GM23338 (cell line): ENCODE data around the gene RNF220.

ENCODE experiments used
- CREB1 ChIP-seq: fragments of 250-450 bp; sonication (Bioruptor Pico); IDR thresholded peaks from 2 replicates; pipeline ENCODE4 v1.5.0; 2020; ENCODE audit warnings: low read depth, mild to moderate bottlenecking, moderate library complexity
- CTCF ChIP-seq, 2 experiments: fragments of 200-600 bp in 1 of 2; sonication (generic) in 1 of 2; conservative IDR thresholded peaks; 2 replicates each; pipeline versions ENCODE4 v1.5.1 to v1.6.1; 2016 to 2017; ENCODE audit warnings: antibody characterized with exemption in 2 of 2, low read depth in 2 of 2, mild to moderate bottlenecking in 2 of 2, moderate library complexity in 1 of 2
- EZH2 ChIP-seq: fragments of 200-600 bp; sonication (generic); IDR thresholded peaks from one replicate; pipeline ENCODE4 v1.8.0; 2017; ENCODE audit warnings: antibody characterized with exemption, mild to moderate bottlenecking, low read depth; ENCODE audit not compliant: unreplicated experiment
- EZH2phosphoT487 ChIP-seq: fragments of 200-600 bp; sonication (generic); IDR thresholded peaks from one replicate; pipeline ENCODE4 v1.8.1; 2018; ENCODE audit warnings: antibody characterized with exemption; ENCODE audit not compliant: unreplicated experiment
- JUNB ChIP-seq: IDR thresholded peaks from one replicate; pipeline ENCODE4 v1.6.1; 2016; ENCODE audit warnings: antibody characterized with exemption; ENCODE audit not compliant: unreplicated experiment
- NANOG ChIP-seq: IDR thresholded peaks from 2 replicates; pipeline ENCODE4 v1.6.1; 2016; ENCODE audit warnings: antibody characterized with exemption, borderline replicate concordance
- POLR2AphosphoS5 ChIP-seq: IDR thresholded peaks from 2 replicates; pipeline ENCODE4 v1.6.1; 2016; ENCODE audit warnings: antibody characterized with exemption, low read depth
- REST ChIP-seq: IDR thresholded peaks from one replicate; pipeline ENCODE4 v1.6.1; 2018; ENCODE audit warnings: antibody characterized with exemption; ENCODE audit not compliant: unreplicated experiment

DNA sequence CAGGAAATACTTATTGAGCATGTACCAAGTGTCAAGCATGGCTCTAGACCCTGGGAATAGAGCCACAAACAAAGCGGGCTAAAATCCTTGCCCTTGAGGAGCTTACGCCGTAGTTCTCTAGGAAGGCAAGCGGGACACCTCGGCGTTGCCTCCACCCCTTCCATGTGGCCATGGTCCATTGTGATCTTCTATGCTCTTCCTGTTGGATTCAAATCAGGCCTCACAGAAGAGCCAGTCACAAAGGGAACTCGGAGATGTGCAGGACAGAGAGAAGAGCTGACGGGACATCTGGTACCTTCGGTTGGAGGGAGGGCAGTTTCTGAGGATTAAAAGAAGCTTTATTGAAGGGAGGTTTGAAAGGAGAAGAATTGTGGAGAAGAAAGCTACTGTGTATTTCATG is 139.9 kb downstream of the RNF220 start:
- TF ChIP-seq CTCF (conservative IDR thresholded peaks at IDR 0.05; ENCODE audit: low read depth in 2 of 2): no peak
- TF ChIP-seq POLR2AphosphoS5: no peak
- TF ChIP-seq CREB1: no peak
- no peak for TF ChIP-seq JUNB
- TF ChIP-seq REST: no peak
- TF ChIP-seq EZH2: no peak
- no peak for TF ChIP-seq EZH2phosphoT487
- no peak for TF ChIP-seq NANOG
